Activated T-helper 17 cell treated with anti-CD3 and anti-CD28 coated beads, Interleukin-2, amount 50 U/mL, for 72 hours (primary cell): ENCODE data around the gene ATXN3. TPM values are rescaled to one million over a fixed set of nuclear protein-coding genes. Genes with fewer than 3 reads are reported as not detected.
"Not testable (repeated sequence)": the region's sequence is repeated elsewhere in the genome, so short reads cannot be mapped to it uniquely, and the experiment has no call there.

Experiments used
- ATAC-seq: fragments of 150-1000 bp; cut with Tn5 transposase; replicated peaks from 2 replicates; pipeline ENCODE4 v1.10.0; 2021; ENCODE audit warnings: mild to moderate bottlenecking, moderate library complexity
- H3K27ac Mint-ChIP-seq: one replicate; pipeline ENCODE4 v1.8.0; 2022; ENCODE audit warnings: mixed read lengths
- H3K27me3 Mint-ChIP-seq: one replicate; pipeline ENCODE4 v1.8.0; 2022; ENCODE audit warnings: mixed read lengths
- H3K36me3 Mint-ChIP-seq: one replicate; pipeline ENCODE4 v1.8.0; 2022; ENCODE audit warnings: low read depth, mild to moderate bottlenecking, mixed read lengths
- H3K4me1 Mint-ChIP-seq: one replicate; pipeline ENCODE4 v1.8.0; 2022; ENCODE audit warnings: mixed read lengths
- H3K4me3 Mint-ChIP-seq: one replicate; pipeline ENCODE4 v1.8.0; 2022; ENCODE audit warnings: mild to moderate bottlenecking, mixed read lengths
- H3K9me3 Mint-ChIP-seq: one replicate; pipeline ENCODE4 v1.8.0; 2022; ENCODE audit warnings: mixed read lengths
- total RNA-seq, 2 donors: library from RNA; stranded (reverse); gene quantifications; one replicate each; pipeline ENCODE4 v1.2.3, GENCODE V29; 2022

ATXN3 gene
- total RNA-seq, 2 donors from 2014 or later, result 21.8 to 31.7 TPM

GRCh38 chr14:92108345-92109254 is 2.2 kb upstream of the ATXN3 start:
- no peaks in the 10 kb centered on the region for H3K27me3 Mint-ChIP-seq
- H3K27ac Mint-ChIP-seq, result peak overlapping the region; percentile 20
- no peak for ATAC-seq
- peaks cover 10% of the 10 kb centered on the region for H3K4me1 Mint-ChIP-seq
- no peaks in the 10 kb centered on the region for H3K9me3 Mint-ChIP-seq
- no peaks in the 10 kb centered on the region for H3K36me3 Mint-ChIP-seq
- peak overlapping the region; percentile 59 for H3K4me3 Mint-ChIP-seq

- H3K27me3 Mint-ChIP-seq, result no peaks in the 10 kb centered on the region
- H3K27ac Mint-ChIP-seq, result peak overlapping the region; percentile 93
- H3K4me3 Mint-ChIP-seq, result peak overlapping the region; percentile 95
- peaks cover 23% of the 10 kb centered on the region for H3K4me1 Mint-ChIP-seq
- peak; percentile 8 for ATAC-seq
- no peaks in the 10 kb centered on the region for H3K36me3 Mint-ChIP-seq
- H3K9me3 Mint-ChIP-seq, result no peaks in the 10 kb centered on the region
Observed at GRCh38 chr14:92105893-92106142, 564 bp downstream of the ATXN3 start.

DNA sequence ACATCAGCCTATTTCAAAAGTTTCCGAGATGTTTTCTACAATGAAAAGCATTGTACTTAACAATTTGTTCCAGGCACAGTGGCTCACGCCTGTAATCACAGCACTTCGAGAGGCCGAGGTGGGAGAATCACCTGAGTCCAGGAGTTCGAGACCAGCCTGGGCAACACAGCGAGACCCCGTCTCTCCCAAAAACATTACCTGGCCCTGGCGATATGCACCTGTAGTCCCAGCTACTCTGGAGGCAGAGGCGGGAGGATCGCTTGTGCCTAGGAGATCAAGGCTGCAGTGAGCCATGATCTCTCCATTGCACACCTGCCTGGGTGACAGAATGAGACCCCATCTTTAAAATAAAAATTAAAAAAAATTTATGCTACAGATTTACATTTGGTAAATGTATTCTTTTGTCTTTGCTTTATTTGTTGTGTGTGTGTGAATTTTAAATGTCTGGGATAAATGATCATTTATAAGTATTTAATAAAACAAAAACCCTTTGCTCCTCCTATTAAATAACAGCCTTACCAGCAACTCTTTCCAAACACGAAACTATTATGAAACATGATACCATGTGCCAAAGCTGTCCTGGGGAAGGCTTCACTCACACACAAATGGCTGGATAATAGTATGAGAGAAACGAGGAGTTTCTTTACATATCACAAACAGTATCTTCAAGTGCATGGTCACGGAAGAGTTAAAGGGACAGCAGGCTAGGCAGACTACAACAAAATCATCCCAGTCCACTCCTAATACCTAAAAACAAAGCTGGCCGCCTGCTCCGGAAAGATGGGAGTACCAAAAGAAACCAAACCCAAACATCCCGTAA is 1.1 kb downstream of the ATXN3 start:
- ATAC-seq, result no peak
- H3K9me3 Mint-ChIP-seq, result no peaks in the 10 kb centered on the region
- H3K4me3 Mint-ChIP-seq, result peak overlapping the region; percentile 95
- peaks cover 23% of the 10 kb centered on the region for H3K4me1 Mint-ChIP-seq
- no peaks in the 10 kb centered on the region for H3K27me3 Mint-ChIP-seq
- peak overlapping the region; percentile 93 for H3K27ac Mint-ChIP-seq
- H3K36me3 Mint-ChIP-seq, result no peaks in the 10 kb centered on the region

DNA sequence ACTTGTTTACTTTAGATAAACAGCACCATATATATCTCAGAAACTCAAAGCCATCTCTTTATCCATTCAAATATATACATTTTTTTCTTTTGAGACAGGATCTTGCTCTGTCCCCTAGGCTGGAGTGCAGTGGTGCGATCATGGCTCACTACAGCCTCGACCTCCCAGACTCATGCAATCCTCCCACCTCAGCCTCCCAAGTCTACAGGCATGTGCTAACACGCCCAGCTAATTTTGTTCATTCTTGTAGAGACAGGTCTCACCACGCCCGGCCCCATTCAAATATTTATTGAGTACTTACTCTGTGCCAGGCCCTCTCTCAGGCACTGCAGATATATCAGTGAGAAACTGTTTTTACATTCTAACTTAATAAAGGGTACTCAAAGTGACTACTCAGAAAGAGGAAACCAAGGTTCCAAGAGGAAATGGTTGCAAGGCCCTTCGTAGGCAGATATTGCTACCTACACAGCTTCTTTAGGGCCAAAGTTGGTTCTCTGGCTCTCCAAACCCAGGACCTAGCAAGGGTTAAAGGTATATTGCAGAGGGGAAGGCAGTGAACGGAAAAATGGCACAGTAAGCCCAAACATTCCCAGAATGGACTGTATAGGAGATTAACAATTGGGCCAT is 2.9 kb downstream of the ATXN3 start:
- peaks cover 27% of the 10 kb centered on the region for H3K4me1 Mint-ChIP-seq
- H3K4me3 Mint-ChIP-seq, result no peak overlapping the region
- H3K36me3 Mint-ChIP-seq, result no peaks in the 10 kb centered on the region
- no peaks in the 10 kb centered on the region for H3K27me3 Mint-ChIP-seq
- no peaks in the 10 kb centered on the region for H3K9me3 Mint-ChIP-seq
- no peak for ATAC-seq
- H3K27ac Mint-ChIP-seq, result no peak overlapping the region

DNA sequence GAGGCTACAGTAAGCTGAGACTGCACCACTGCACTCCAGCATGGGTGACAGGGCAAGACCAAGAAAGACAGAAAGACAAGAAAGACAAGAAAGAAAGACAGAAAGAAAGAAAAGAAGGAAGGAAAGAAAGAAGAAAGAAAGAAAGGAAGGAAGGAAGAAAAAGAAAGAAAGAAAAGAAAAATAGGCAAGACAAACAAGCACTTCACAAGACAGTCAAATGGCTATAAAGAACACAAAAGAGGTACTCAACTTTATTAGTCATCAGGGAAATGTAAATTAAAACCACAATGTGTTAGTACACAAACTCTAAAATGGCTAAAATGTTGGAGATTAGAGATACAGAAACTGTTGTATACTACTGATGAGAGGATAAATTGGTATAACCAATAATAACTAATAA is 6.6 kb downstream of the ATXN3 start:
- Mint-ChIP-seq H3K27ac (no peak overlapping the region), H3K9me3 (no peaks in the 10 kb centered on the region), H3K4me3 (no peak overlapping the region), H3K27me3 (no peaks in the 10 kb centered on the region), H3K4me1 (peaks cover 22% of the 10 kb centered on the region), H3K36me3 (peaks cover 21% of the 10 kb centered on the region)
- ATAC-seq, result peak; percentile 67

DNA sequence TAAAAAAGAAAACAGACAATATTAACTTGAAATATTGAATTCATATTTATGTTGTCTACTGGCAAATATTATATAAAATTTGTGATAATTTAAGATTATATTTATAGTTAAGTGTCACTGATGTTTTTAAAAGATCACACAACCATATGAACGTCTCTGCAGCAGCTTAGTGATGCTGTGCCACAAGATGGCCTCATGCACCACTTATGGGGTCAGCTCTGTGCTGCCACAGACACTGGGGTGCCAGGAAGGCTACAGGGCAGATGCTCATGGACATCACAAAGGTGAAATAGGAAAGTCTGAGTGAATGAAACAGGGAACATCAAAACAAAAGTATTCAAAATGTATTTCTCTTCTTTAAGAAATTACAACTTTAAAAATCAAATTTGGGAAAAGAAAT is 13.1 kb downstream of the ATXN3 start:
- Mint-ChIP-seq H3K4me1 (no peaks in the 10 kb centered on the region), H3K27me3 (no peaks in the 10 kb centered on the region), H3K4me3 (no peak overlapping the region), H3K36me3 (peaks cover 65% of the 10 kb centered on the region), H3K9me3 (no peaks in the 10 kb centered on the region), H3K27ac (no peak overlapping the region)
- no peak for ATAC-seq

- Mint-ChIP-seq H3K4me3 (no peak overlapping the region), H3K27me3 (no peaks in the 10 kb centered on the region), H3K4me1 (no peaks in the 10 kb centered on the region), H3K9me3 (no peaks in the 10 kb centered on the region), H3K36me3 (peaks cover 73% of the 10 kb centered on the region), H3K27ac (no peak overlapping the region)
- ATAC-seq, result no peak
Observed at GRCh38 chr14:92088494-92088893, 17.9 kb downstream of the ATXN3 start.

DNA sequence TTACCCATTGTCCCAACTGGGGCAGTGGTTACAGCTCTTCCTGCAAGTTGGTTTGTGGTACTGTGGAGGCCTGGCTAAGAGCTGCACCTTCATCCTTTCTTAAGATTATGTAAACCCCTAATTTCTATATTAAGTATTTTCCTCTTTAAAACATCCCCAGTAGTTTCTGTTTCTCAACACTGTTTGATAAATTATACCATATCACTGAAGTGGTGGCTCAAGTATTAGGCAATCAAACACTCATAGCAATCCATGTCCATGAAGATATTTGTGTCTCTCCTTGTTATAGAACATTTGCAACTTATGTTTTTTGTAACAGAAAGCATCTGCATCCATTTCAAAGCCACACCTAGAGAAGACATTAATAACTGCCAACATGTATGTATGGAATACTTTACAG is 31.8 kb downstream of the ATXN3 start:
- Mint-ChIP-seq H3K4me1 (no peaks in the 10 kb centered on the region), H3K36me3 (peaks cover 72% of the 10 kb centered on the region), H3K27ac (no peak overlapping the region), H3K9me3 (no peaks in the 10 kb centered on the region), H3K27me3 (no peaks in the 10 kb centered on the region), H3K4me3 (no peak overlapping the region)
- ATAC-seq, result no peak

GRCh38 chr14:92058006-92058917 is 48.1 kb downstream of the ATXN3 start:
- H3K36me3 Mint-ChIP-seq, result peaks cover 4% of the 10 kb centered on the region
- no peaks in the 10 kb centered on the region for H3K9me3 Mint-ChIP-seq
- H3K4me1 Mint-ChIP-seq, result no peaks in the 10 kb centered on the region
- ATAC-seq, result no peak
- no peak overlapping the region for H3K27ac Mint-ChIP-seq
- H3K27me3 Mint-ChIP-seq, result no peaks in the 10 kb centered on the region
- no peak overlapping the region for H3K4me3 Mint-ChIP-seq

GRCh38 chr14:92049781-92050180 is 56.6 kb downstream of the ATXN3 start:
- ATAC-seq, result no peak
- Mint-ChIP-seq H3K4me3 (no peak overlapping the region), H3K36me3 (peaks cover 7% of the 10 kb centered on the region), H3K4me1 (no peaks in the 10 kb centered on the region), H3K27me3 (no peaks in the 10 kb centered on the region), H3K27ac (no peak overlapping the region), H3K9me3 (no peaks in the 10 kb centered on the region)

DNA sequence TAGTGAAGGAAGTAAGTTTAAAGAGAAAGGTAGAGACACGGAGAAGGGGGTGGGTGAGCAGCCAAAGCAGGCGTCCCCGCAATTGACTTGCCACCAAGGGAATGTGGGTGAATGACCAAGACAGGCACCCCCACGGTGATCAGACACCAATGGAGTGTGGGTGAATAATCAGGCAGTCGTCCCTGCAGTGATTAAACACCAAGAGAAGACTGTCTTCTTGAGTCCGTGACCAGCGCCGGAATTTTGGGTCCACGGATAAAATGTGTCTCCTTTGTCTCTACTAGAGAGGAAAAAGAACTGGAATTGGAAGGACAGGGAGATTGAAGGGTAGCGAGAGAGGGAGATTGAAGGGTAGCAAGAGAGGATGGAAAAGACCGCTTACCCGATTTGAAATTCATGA is 57.2 kb downstream of the ATXN3 start:
- not testable (repeated sequence) for H3K27ac Mint-ChIP-seq, H3K4me3 Mint-ChIP-seq, ATAC-seq, H3K9me3 Mint-ChIP-seq, H3K36me3 Mint-ChIP-seq, H3K4me1 Mint-ChIP-seq, H3K27me3 Mint-ChIP-seq

DNA sequence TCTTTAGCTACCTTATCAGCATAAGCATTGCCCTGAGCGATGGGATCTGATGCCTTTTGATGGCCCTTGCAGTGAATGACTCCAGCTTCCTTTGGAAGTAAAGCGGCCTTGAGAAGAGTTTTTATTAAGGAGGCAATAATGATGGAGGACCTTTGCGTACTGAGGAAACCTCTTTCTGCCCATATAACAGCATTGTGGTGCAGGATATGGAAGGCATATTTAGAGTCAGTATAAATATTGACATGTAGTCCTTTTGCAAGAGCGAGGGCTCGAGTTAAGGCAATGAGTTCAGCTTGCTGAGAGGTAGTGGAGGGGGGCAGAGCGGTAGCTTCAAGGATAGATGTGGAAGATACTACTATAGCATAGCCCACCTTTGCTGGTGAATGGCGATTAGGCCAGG is 60.5 kb downstream of the ATXN3 start:
- not testable (repeated sequence) for ATAC-seq, H3K36me3 Mint-ChIP-seq, H3K4me1 Mint-ChIP-seq, H3K27ac Mint-ChIP-seq, H3K9me3 Mint-ChIP-seq, H3K4me3 Mint-ChIP-seq, H3K27me3 Mint-ChIP-seq

DNA sequence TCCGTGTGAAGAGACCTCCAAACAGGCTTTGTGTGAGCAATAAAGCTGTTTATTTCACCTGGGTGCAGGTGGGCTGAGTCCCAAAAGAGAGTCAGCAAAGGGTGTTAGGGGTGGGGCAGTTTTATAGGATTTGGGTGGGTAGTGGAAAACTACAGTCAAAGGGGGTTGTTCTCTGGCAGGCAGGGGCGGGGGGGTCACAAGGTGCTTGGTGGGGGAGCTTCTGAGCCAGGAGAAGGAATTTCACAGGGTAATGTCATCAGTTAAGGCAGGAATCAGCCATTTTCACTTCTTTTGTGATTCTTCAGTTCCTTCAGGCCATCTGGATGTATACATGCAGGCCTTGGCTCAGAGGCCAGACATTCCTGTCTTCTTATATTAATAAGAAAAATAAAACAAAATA is 64.6 kb downstream of the ATXN3 start:
- not testable (repeated sequence) for H3K4me3 Mint-ChIP-seq, H3K9me3 Mint-ChIP-seq, ATAC-seq, H3K27me3 Mint-ChIP-seq, H3K27ac Mint-ChIP-seq
- Mint-ChIP-seq H3K4me1 (peaks cover 15% of the 10 kb centered on the region), H3K36me3 (peaks cover 33% of the 10 kb centered on the region)

DNA sequence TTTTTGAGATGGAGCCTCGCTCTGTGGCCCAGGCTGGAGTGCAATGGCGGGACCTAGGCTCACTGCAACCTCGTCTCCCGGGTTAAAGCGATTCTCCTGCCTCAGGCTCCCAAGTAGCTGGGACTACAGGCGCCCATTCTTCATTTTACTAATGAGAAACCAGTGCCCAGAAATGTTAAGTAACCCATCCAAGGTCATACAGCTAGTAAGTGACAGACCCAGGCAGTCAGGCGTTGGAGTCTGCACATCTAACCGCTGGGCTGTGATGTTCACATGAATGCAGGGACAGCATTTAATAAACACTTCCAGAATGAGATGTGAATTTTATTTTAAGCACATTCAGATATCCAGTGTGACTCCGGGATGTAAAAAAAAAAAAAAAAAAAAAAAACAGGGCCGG is 65.2 kb downstream of the ATXN3 start:
- no peaks in the 10 kb centered on the region for H3K27me3 Mint-ChIP-seq

More for the DNA sequence above, 65.2 kb downstream of the ATXN3 start:
- Mint-ChIP-seq H3K4me1 (peaks cover 15% of the 10 kb centered on the region), H3K36me3 (peaks cover 35% of the 10 kb centered on the region), H3K4me3 (no peak overlapping the region), H3K27ac (peak overlapping the region; percentile 98), H3K9me3 (no peaks in the 10 kb centered on the region)
- ATAC-seq, result no peak
